Small intestine (tissue), 7 donors: Measurements from ENCODE around the gene TRAF7. TPM values are rescaled to one million over a fixed set of nuclear protein-coding genes. Genes with fewer than 3 reads are reported as not detected.
"Not testable (repeated sequence)": the region's sequence is repeated elsewhere in the genome, so short reads cannot be mapped to it uniquely, and the experiment has no call there.

Experiments used
- DNase-seq, 2 donors: peaks; one replicate each; pipeline versions ENCODE4 v3.0.0 to v3.0.0-alpha.2; 2013
- FAIRE-seq: peaks from 2 replicates; lab custom pipeline; 2012; peaks lifted over from hg19 to GRCh38; lab: Jason Lieb, UNC
- H3K27ac ChIP-seq, 3 donors: one replicate each; pipeline ENCODE4 v1.5.1; 2013; ENCODE audit warnings: low read length in 2 of 3, mild to moderate bottlenecking in 2 of 3, control low read depth in 1 of 3, inconsistent platforms in 1 of 3, low read depth in 1 of 3, moderate library complexity in 1 of 3
- H3K27me3 ChIP-seq, 3 donors: one replicate each; pipeline ENCODE4 v1.6.1; 2013; ENCODE audit warnings: low read length in 3 of 3, inconsistent platforms in 1 of 3; ENCODE audit not compliant: control insufficient read depth in 3 of 3, insufficient read depth in 3 of 3
- H3K36me3 ChIP-seq, 3 donors: one replicate each; pipeline ENCODE4 v1.6.1; 2013; ENCODE audit warnings: low read length in 3 of 3, inconsistent platforms in 1 of 3, low read depth in 1 of 3, mild to moderate bottlenecking in 1 of 3, moderate library complexity in 1 of 3; ENCODE audit not compliant: control insufficient read depth in 3 of 3, insufficient read depth in 2 of 3
- H3K4me1 ChIP-seq, 3 donors: one replicate each; pipeline ENCODE4 v1.6.1; 2013; ENCODE audit warnings: low read length in 2 of 3, inconsistent platforms in 1 of 3, low read depth in 1 of 3, mild to moderate bottlenecking in 1 of 3, moderate library complexity in 1 of 3; ENCODE audit not compliant: control insufficient read depth in 3 of 3, insufficient read depth in 2 of 3
- H3K4me3 ChIP-seq, 3 donors: one replicate each; pipeline ENCODE4 v1.5.1; 2013; ENCODE audit warnings: low read length in 3 of 3, control low read depth in 1 of 3, inconsistent platforms in 1 of 3, low read depth in 1 of 3, mild to moderate bottlenecking in 1 of 3, moderate library complexity in 1 of 3
- H3K9me3 ChIP-seq, 2 donors: one replicate each; pipeline ENCODE4 v1.6.1; 2013; ENCODE audit warnings: low read depth in 1 of 2, low read length in 1 of 2; ENCODE audit not compliant: control insufficient read depth in 2 of 2, insufficient read depth in 1 of 2
- WGBS, 3 donors: extraction: QIAGEN DNeasy Blood & Tissue Kit; methylation state at CpG; one replicate each; pipeline ENCODE4 v1.1.7; 2013; 5-methylcytosine and 5-hydroxymethylcytosine counted together
- polyA plus RNA-seq, 4 donors: library from polyadenylated mRNA; stranded (reverse) in 3 of 4; unstranded in 1 of 4; fragments of 200-250 nt in 3 of 4; fragments of 120-200 nt in 1 of 4; gene quantifications; one replicate each; pipeline versions ENCODE4 v1.2.1 to v1.2.3, GENCODE V29; 2013
- donor health status: healthy with polysubstance abuse.
- donor health status: control.
- donor health status: control.
- donor health status: Bipolar disorder and iron deficiency.
- donor health status: healthy.

TRAF7 gene
- polyA plus RNA-seq, 4 donors, result 47.6 to 73.4 (median 64.1) TPM

- H3K27me3 ChIP-seq, FAIRE-seq, H3K9me3 ChIP-seq, H3K27ac ChIP-seq, H3K4me1 ChIP-seq, H3K4me3 ChIP-seq, DNase-seq: not testable (repeated sequence)
- peaks cover 0 to 29% (median 5%) of the 10 kb centered on the region in 3 donors for H3K36me3 ChIP-seq
- 93 to 95% (median 95%) methylated on average over 12 to 25 of the region's 25 CpGs for WGBS, 3 donors
These were observed 38.2 kb upstream of the TRAF7 start for GRCh38 chr16:2117341-2117740.

DNA sequence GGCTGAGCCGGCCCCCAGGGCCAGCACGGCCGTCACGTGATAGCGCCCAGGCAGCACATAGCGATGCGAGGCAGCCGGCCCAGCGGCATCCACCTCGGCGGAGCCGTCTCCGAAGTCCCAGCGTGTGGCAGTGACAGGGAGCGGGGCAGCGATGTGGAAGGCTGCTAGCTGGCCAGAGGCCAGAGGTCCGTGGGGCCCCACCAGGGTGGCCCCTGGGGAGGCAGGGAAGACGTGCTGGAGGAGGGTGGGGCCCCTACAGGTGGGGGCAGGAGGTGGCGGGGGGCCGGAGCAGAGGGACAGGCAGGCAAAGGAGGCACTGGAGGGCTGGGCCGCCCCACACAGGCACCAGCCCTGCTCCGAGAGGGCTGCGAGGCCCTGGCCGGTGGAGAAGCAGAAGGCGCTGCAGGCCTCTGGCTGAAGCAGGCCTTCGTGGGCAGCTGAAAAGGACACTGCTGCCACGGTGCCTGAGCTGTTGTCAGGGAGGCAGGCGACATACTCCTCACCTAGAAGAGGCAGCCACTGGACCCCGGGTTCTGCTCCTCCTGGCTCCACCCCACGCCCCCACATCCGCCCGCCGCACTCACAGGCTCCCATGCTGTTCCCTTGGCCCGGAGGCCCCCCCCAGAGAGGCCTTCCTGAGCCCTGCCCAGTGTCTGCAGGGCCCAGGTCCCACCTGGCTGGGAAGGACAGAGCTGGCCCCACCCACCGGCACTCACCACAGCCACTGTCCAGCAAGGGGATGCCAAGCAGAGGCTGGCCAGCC, 37.4 kb upstream of the TRAF7 start:
- H3K4me3 ChIP-seq, H3K9me3 ChIP-seq, H3K4me1 ChIP-seq, H3K27me3 ChIP-seq, DNase-seq, H3K27ac ChIP-seq, FAIRE-seq: not testable (repeated sequence)
- peaks cover 0 to 25% (median 5%) of the 10 kb centered on the region in 3 donors for H3K36me3 ChIP-seq
- WGBS, 3 donors, result 79 to 88% (median 83%) methylated on average over 13 to 32 of the region's 35 CpGs

DNA sequence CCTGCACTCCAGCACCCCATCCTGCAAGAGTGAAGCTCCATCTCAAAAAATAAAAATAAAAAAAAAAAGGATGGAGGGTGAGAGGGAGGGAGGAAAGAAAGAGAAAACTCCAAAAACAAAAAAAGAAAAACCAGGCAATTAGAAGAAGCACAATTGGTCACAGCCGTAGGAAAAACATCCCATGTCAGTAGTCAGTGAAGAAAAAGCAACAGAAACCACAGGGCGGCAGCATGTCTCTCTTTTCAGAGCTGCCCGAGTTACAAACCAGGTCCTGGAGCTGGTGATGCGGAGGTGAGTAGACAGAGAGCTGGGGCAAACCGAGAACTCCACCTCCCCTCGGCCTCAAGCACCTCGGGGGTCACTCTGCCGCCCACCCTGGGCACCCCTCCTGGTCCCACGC, 34.3 kb upstream of the TRAF7 start:
- not testable (repeated sequence) for H3K27ac ChIP-seq, H3K9me3 ChIP-seq, FAIRE-seq, H3K36me3 ChIP-seq, H3K27me3 ChIP-seq, H3K4me3 ChIP-seq
- DNase-seq, result peak in 1 of 2 donors; percentile 22
- WGBS, 3 donors, result 31 to 66% (median 59%) methylated on average over 3 to 9 of the region's 9 CpGs
- H3K4me1 ChIP-seq, result peaks cover 0 to 19% (median 0%) of the 10 kb centered on the region in 3 donors

DNA sequence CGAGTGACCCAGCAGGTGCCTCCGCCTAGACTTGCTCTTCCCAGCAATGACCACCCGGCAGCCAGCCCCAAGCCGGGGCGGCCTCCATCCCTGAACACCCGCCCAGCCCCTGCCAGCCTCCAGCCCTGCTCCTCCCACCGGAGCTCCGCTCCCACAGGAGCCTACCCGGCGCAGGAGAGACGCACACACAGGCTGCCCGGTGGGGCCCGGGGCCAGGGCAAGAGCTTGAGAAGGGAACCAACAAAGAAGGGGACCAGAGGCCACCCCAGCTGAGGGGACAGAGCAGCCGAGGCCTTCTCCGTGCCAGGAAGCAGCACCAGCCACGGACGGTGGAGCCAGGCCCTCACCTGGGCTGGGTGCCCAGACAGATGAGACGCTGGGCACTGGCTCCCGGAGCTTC, 33.7 kb upstream of the TRAF7 start:
- no peak for DNase-seq

DNA sequence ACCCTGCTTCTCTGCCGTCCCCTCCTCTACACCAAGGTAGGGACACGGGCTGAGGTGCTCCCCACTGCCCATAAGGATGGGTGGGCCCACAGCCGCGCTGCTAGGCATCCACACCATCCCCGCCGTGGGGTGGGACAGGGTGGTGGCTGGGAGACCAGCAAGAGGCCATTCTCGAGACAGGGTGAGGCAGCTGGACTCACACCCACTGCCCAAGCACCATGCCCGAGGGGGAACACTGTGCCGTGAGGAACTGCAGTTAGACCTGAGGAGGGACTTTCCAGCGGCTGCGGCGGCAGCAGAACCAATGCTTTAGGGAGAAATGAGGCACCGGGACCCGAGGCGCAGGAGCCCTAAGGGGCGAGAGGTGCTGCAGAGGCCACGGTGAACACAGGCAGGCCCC, 33.2 kb upstream of the TRAF7 start:
- no peaks in the 10 kb centered on the region for H3K36me3 ChIP-seq
- H3K4me1 ChIP-seq, result peaks cover 0 to 27% (median 0%) of the 10 kb centered on the region in 3 donors
- FAIRE-seq, result no peak
- no peaks in the 10 kb centered on the region for H3K9me3 ChIP-seq
- H3K27me3 ChIP-seq, result no peaks in the 10 kb centered on the region
- DNase-seq, result no peak
- WGBS, 3 donors, result 83 to 93% (median 86%) methylated on average over 13 to 17 of the region's 17 CpGs
- H3K4me3 ChIP-seq, result no peak overlapping the region
- H3K27ac ChIP-seq, result no peak overlapping the region

More for the DNA sequence above, 33.7 kb upstream of the TRAF7 start:
- Histone ChIP-seq H3K4me1 (peaks cover 0 to 22% (median 0%) of the 10 kb centered on the region in 3 donors), H3K27me3 (no peaks in the 10 kb centered on the region), H3K4me3 (no peak overlapping the region), H3K27ac (no peak overlapping the region), H3K9me3 (no peaks in the 10 kb centered on the region), H3K36me3 (peaks cover 0 to 3% (median 0%) of the 10 kb centered on the region in 3 donors)
- whole genome bisulfite sequencing, 3 donors, result 74 to 87% (median 79%) methylated on average over 15 to 19 of the region's 19 CpGs
- no peak for FAIRE-seq

- 71 to 88% (median 84%) methylated on average over 17 to 21 of the region's 26 CpGs for WGBS, 3 donors
- Histone ChIP-seq H3K27ac (peak overlapping the region in 1 of 3 donors; percentile 93), H3K4me1 (peaks cover 0 to 29% (median 0%) of the 10 kb centered on the region in 3 donors)
- not testable (repeated sequence) for H3K9me3 ChIP-seq, H3K27me3 ChIP-seq, H3K4me3 ChIP-seq, H3K36me3 ChIP-seq, FAIRE-seq, DNase-seq
These were observed 32.5 kb upstream of the TRAF7 start for GRCh38 chr16:2122934-2123683.

DNA sequence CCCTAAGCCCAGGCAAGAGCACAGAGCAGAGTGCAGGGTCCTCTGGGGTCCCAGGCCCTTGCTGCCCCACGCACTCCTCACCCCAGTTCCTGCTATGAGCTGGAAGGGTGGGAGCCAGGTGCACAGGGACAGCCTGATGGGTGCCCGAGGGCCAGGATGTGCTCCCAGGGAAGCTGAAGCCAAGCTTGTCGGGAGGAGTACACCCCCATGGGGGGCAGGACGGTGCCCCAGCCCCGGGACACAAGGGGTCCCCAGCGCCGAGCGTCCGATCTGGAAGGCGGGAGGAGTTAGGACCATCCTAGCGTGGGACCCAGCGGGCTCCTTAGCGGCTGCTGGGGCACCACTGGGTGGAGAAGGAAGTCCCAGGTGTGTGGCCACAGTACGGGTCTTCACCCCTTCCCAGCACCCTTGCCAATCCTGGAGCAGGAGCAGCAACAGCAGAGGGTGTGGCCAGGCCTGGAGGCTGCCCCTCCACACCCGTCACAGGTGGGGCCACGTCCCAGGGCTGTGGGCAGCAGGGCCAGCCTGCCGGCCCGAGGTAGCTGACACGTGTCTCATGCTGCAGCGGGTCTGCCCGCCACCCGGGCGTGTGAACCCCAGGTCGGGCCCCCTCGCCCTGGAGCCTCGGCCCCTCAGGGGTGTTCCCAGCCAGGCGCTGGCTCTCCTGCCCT, 31.7 kb upstream of the TRAF7 start:
- H3K36me3 ChIP-seq, H3K4me3 ChIP-seq, FAIRE-seq, H3K9me3 ChIP-seq, DNase-seq, H3K27me3 ChIP-seq: not testable (repeated sequence)
- Histone ChIP-seq H3K4me1 (peaks cover 0 to 29% (median 0%) of the 10 kb centered on the region in 3 donors), H3K27ac (peak overlapping the region in 2 of 3 donors; percentile 86 to 93)
- WGBS, 3 donors, result 46 to 77% (median 66%) methylated on average over 11 to 26 of the region's 27 CpGs

DNA sequence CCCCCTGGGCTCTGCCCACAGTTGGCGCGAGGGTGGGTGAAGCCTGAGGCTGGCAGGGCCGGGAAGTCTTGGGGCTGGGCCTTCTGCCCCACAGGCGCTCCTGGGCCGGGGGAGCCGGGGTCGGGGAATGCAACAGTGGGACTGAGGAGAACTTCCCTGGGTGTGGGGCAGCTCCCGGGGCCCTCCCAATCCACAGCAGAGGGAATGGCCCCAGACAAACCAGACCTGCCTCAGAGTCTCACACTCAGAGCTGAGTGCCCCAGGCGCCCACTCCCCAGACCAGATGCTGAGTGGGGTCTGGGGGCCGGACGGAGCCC, 31.2 kb upstream of the TRAF7 start:
- H3K36me3 ChIP-seq, H3K4me3 ChIP-seq, H3K27me3 ChIP-seq, FAIRE-seq, H3K9me3 ChIP-seq, DNase-seq: not testable (repeated sequence)
- Histone ChIP-seq H3K4me1 (peaks cover 0 to 29% (median 0%) of the 10 kb centered on the region in 3 donors), H3K27ac (peak overlapping the region in 2 of 3 donors; percentile 86 to 93)
- WGBS, 3 donors, result 49 to 57% (median 54%) methylated on average over 4 to 11 of the region's 11 CpGs
